ENCODE measurements around the gene CHP1. TPM values are rescaled to one million over a fixed set of nuclear protein-coding genes. Genes with fewer than 3 reads are reported as not detected.
"Not testable (repeated sequence)": the region's sequence is repeated elsewhere in the genome, so short reads cannot be mapped to it uniquely, and the experiment has no call there.

Gene CHP1
- total RNA-seq, 2 donors from 2014 or later = 61.0 to 87.9 TPM

GRCh38 chr15:41301587-41301986, 70.5 kb downstream of the CHP1 start:
- H3K27me3 ChIP-seq = no peaks in the 10 kb centered on the region
- H3K4me3 ChIP-seq = no peak overlapping the region
- H3K9me3 ChIP-seq = no peaks in the 10 kb centered on the region
- no peak overlapping the region for H3K27ac ChIP-seq
- H3K36me3 ChIP-seq (replicated peaks in 1 of 2; ENCODE audit: insufficient read depth in 1 of 2, low read depth in 2 of 2) = peaks cover 0 to 10% of the 10 kb centered on the region in 2 donors
- WGBS, 2 donors = 91 to 92% methylated on average over 1 of the region's 1 CpG
- DNase-seq (no peak), ATAC-seq (no peak)
- TF ChIP-seq POLR2A (IDR thresholded peaks at IDR 0.05) = no peak
- TF ChIP-seq CTCF (IDR thresholded peaks at IDR 0.05) = no peak
- no peaks in the 10 kb centered on the region for H3K4me1 ChIP-seq
- intact Hi-C loops (cut with DNase I) = no loop called here

- TF ChIP-seq POLR2A (IDR thresholded peaks at IDR 0.05) (no peak), CTCF (IDR thresholded peaks at IDR 0.05) (no peak)
- DNase-seq (no peak), ATAC-seq (no peak)
- WGBS, 2 donors = 72 to 88% methylated on average over 3 of the region's 3 CpGs
- intact Hi-C loops (cut with DNase I) = no loop called here
- Histone ChIP-seq H3K27ac (no peak overlapping the region), H3K9me3 (no peaks in the 10 kb centered on the region), H3K4me3 (no peak overlapping the region), H3K27me3 (no peaks in the 10 kb centered on the region), H3K36me3 (replicated peaks in 1 of 2; ENCODE audit: insufficient read depth in 1 of 2, low read depth in 2 of 2) (no peaks in the 10 kb centered on the region), H3K4me1 (no peaks in the 10 kb centered on the region)
These were observed 73.2 kb downstream of the CHP1 start for GRCh38 chr15:41304149-41304770.

- Histone ChIP-seq H3K27ac (no peak overlapping the region), H3K4me1 (no peaks in the 10 kb centered on the region), H3K9me3 (no peaks in the 10 kb centered on the region), H3K36me3 (replicated peaks in 1 of 2; ENCODE audit: insufficient read depth in 1 of 2, low read depth in 2 of 2) (peaks cover 0 to 2% of the 10 kb centered on the region in 2 donors), H3K4me3 (no peak overlapping the region), H3K27me3 (no peaks in the 10 kb centered on the region)
- 93 to 95% methylated on average over 3 to 5 of the region's 5 CpGs for WGBS, 2 donors
- intact Hi-C loops (cut with DNase I) = no loop called here
- no peak for DNase-seq
- ATAC-seq = no peak
- TF ChIP-seq CTCF (IDR thresholded peaks at IDR 0.05) (no peak), POLR2A (IDR thresholded peaks at IDR 0.05) (no peak)
These were observed 76.6 kb downstream of the CHP1 start for GRCh38 chr15:41307679-41308078.

DNA sequence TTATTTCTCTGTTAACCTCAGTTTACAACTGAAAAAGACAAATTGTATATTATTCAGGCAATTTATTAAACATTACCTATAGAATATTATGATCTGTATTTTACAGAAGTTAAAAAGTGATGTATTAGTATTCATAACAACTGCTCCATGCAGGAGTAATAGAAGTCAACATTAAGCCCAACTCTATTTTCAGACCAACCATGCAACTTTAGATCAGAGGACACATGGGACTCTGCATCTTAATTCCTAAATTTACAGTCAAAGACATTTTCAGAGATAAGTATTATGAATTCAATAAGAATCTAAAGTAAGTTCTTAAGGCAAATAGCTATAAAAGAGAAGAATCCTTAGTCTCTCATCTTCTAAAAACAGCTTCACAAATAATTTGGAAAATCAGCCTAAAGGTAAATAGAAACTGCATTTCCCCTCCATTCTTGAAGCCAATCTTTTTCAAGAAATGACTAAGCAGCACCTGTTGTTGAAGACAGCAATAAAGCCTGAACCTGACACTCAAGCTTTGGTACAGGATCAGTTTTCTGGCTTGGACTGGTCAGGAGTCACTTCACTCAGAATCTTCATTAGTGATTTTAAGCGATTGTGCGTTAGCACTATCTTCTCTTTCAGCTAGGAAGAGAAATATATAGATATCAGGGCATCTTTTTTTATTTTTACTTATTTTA, 78.3 kb downstream of the CHP1 start:
- no peak for TF ChIP-seq POLR2A (IDR thresholded peaks at IDR 0.05)
- no peaks in the 10 kb centered on the region for H3K9me3 ChIP-seq
- intact Hi-C loops (cut with DNase I) = no loop called here
- ATAC-seq = no peak
- 97 to 100% methylated on average over 2 of the region's 2 CpGs for WGBS, 2 donors
- no peaks in the 10 kb centered on the region for H3K27me3 ChIP-seq
- H3K4me3 ChIP-seq = no peak overlapping the region
- no peak for DNase-seq
- no peak overlapping the region for H3K27ac ChIP-seq
- no peaks in the 10 kb centered on the region for H3K4me1 ChIP-seq
- H3K36me3 ChIP-seq (replicated peaks in 1 of 2; ENCODE audit: insufficient read depth in 1 of 2, low read depth in 2 of 2) = peaks cover 0 to 2% of the 10 kb centered on the region in 2 donors

- WGBS, 2 donors = 100% methylated on average over 2 of the region's 39 CpGs; no CpG with 5 or more reads in 1 of the 2 donors
- DNase-seq; H3K36me3 ChIP-seq (replicated peaks in 1 of 2; ENCODE audit: insufficient read depth in 1 of 2, low read depth in 2 of 2); H3K27me3 ChIP-seq; H3K9me3 ChIP-seq; intact Hi-C loops (cut with DNase I); H3K4me3 ChIP-seq; ATAC-seq; H3K4me1 ChIP-seq; H3K27ac ChIP-seq: not testable (repeated sequence)
These were observed 89.8 kb downstream of the CHP1 start for GRCh38 chr15:41320805-41321330.

Data from body of pancreas (tissue), 4 donors.